ENCODE measurements around the gene MYH14. TPM values are rescaled to one million over a fixed set of nuclear protein-coding genes. Genes with fewer than 3 reads are reported as not detected.

Gene MYH14
- total and polyA plus RNA-seq, 9 of the 15 experiments (the other 6 are each of a cell fraction or from before 2014, with no cell fraction given): 0.04 to 0.86 (median 0.19) TPM; not detected in 2

GRCh38 chr19:50258918-50259372 lies 55.5 kb downstream of the MYH14 start (continued):
- TF ChIP-seq SP2 (IDR thresholded peaks at IDR 0.05; ENCODE audit: extremely low read depth, low read depth, low read length, poor library complexity, severe bottlenecking) (no peak), ZNF232 (CRISPR knock-in tag; IDR thresholded peaks at IDR 0.05) (no peak), THRB (CRISPR knock-in tag; conservative IDR thresholded peaks at IDR 0.05) (no peak), STAT6 (CRISPR knock-in tag; IDR thresholded peaks at IDR 0.05) (no peak), ZNF384 (IDR thresholded peaks at IDR 0.05; ENCODE audit: low read depth, low read length) (no peak), NR2C2 (CRISPR knock-in tag; IDR thresholded peaks at IDR 0.05) (no peak), NR2C2 (tag; IDR thresholded peaks at IDR 0.05) (no peak), CTCFL (IDR thresholded peaks at IDR 0.05; ENCODE audit: borderline replicate concordance, insufficient read depth, low read depth, low read length, poor library complexity, severe bottlenecking) (peak; percentile 81), ZNF24 (IDR thresholded peaks at IDR 0.05) (0 out of 2 replicates have a peak, but pooled peaks have one; percentile 25), JUND (IDR thresholded peaks at IDR 0.05; ENCODE audit: borderline replicate concordance, low read depth, low read length) (no peak), JUND (tag; IDR thresholded peaks at IDR 0.05; ENCODE audit: borderline replicate concordance, low read depth, low read length) (no peak), ATF7 (IDR thresholded peaks at IDR 0.05) (no peak), BDP1 (IDR thresholded peaks at IDR 0.05; ENCODE audit: insufficient read depth, insufficient read length) (no peak), TARDBP (IDR thresholded peaks at IDR 0.05) (no peak), HDAC2 (IDR thresholded peaks at IDR 0.05) (0 out of 2 replicates have a peak, but pooled peaks have one; percentile 45), ZNF778 (CRISPR knock-in tag; IDR thresholded peaks at IDR 0.05) (no peak), PURB (CRISPR knock-in tag; IDR thresholded peaks at IDR 0.05; ENCODE audit: low read depth) (no peak), MITF (IDR thresholded peaks at IDR 0.05) (no peak), ZNF224 (CRISPR knock-in tag; IDR thresholded peaks at IDR 0.05) (no peak), ILK (tag; IDR thresholded peaks at IDR 0.05; ENCODE audit: borderline replicate concordance, low read depth) (no peak), TFAP4 (CRISPR knock-in tag; IDR thresholded peaks at IDR 0.05; ENCODE audit: borderline replicate concordance) (peak; percentile 27; the same call in 1 of the 2 replicates), ZNF780A (CRISPR knock-in tag; IDR thresholded peaks at IDR 0.05) (no peak)

Data from K562 (cell line).